GM12864 (cell line): ENCODE data around the gene SSBP3.
"Not testable (repeated sequence)": the region's sequence is repeated elsewhere in the genome, so short reads cannot be mapped to it uniquely, and the experiment has no call there.

Source experiments
- DNase-seq: peaks from one replicate; pipeline ENCODE4 v3.0.0-alpha.2; 2011; ENCODE audit warnings: low read depth
- H3K4me3 ChIP-seq: 2 replicates; pipeline ENCODE4 v1.5.1; 2011; ENCODE audit warnings: mild to moderate bottlenecking, low read depth, low read length, control low read depth
- CTCF ChIP-seq: IDR thresholded peaks from 2 replicates; pipeline ENCODE4 v1.5.1; 2011; ENCODE audit warnings: low read depth, mild to moderate bottlenecking, moderate library complexity, low read length, control low read depth, inconsistent platforms; ENCODE audit errors: missing control alignments

Gene SSBP3

GRCh38 chr1:54437783-54438182, 31.6 kb upstream of the SSBP3 start:
- no peak for DNase-seq
- H3K4me3 ChIP-seq: no peak overlapping the region
- TF ChIP-seq CTCF: no peak

- no peak overlapping the region for H3K4me3 ChIP-seq
- TF ChIP-seq CTCF: no peak
- no peak for DNase-seq
These were observed 30.6 kb upstream of the SSBP3 start for GRCh38 chr1:54436826-54437225.

- no peak for DNase-seq
- no peak for TF ChIP-seq CTCF
- no peak overlapping the region for H3K4me3 ChIP-seq
These were observed 23.6 kb upstream of the SSBP3 start for GRCh38 chr1:54429838-54430237.

DNA sequence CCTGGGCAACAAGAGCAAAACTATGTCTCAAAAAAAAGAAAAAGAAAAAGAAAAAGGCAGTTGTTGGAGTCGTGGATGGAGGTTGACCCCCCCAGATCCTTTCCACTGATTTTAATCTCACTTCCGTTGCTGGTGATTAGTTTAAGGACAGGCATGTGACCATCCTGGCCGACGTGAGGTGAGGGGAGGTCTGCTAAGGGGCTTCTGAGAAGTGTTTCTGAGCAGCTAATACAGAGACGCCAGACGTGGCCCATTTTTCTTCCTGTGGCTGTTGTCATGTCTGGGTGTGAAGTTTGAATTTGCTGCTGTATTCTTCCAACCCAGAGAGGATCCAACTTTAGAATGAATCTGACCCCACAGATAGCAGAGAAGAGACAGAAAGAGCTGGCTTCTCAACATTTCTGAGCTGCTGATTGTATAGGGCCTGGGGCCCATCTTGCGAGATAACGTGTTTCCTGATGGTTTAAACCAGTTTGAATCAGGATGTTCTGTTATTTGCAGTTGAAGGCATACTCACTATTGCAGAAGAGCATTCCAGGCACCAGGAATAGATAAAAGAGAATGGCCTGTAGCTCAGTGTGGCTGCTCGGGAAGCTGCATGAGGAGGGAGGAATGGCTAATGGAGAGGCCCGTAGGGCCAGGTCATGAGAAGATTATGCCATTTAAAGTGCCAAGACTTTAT, 22.8 kb upstream of the SSBP3 start:
- H3K4me3 ChIP-seq: no peak overlapping the region
- DNase-seq: no peak
- no peak for TF ChIP-seq CTCF

DNA sequence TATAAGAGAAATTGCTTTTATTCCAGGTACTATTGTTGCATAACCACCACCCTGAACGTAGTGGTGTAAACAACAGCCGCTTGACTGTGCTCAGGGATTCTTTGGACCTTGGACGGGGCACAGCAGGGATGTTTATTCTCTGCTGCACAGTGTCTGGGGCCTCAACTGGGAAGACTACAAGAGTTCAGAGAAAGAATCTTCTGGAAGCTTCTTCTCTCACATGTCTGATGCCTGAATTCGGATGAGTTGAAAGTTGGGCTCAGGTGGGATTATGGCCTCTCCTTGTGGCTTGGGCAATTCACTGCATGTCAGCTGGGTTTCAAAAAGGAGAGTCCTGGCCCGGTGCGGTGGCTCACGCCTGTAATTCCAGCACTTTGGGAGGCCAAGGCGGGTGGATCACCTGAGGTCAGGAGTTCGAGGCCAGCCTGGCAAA, 19.0 kb upstream of the SSBP3 start:
- TF ChIP-seq CTCF: peak; percentile 29
- no peak for DNase-seq
- no peak overlapping the region for H3K4me3 ChIP-seq

DNA sequence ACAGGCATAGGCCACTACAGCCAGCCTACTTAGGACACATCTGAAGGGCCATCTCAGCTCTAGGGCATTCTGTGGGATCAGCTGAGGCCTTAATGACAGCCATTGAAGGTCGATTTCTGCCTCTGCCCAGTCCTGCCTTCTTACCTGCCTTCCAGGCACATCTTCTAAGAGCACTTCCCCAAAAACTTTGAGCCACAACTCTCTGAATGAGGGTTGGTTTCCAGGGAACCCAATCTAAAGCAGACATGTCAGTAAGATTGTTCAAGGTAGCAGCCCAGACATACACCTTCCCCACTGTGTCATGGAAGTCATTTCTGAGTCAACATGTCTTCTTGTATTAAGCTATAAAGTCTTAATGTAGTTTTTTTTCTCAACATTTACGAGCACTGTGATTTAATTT, 18.2 kb upstream of the SSBP3 start:
- DNase-seq: no peak
- TF ChIP-seq CTCF: no peak
- H3K4me3 ChIP-seq: no peak overlapping the region

DNA sequence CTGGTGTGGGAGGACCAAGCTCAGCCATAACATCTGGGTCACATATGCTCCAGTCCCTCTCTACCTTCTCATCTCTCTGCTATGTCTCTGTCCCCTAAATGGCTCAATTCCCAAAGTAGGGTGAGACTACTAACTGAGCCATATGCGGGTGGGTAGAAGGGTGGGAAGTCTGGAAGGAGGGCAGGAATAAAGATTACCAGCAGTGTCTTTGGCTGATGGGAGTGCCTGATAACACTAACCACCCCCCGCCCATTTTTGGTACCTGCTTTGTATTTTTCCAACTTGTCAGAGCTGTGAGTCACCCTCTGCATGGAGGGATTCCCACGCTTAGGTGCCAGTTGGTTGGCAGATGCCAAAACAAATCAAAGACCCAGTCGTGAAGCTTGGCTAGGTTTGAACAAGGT, 14.9 kb upstream of the SSBP3 start:
- DNase-seq: no peak
- H3K4me3 ChIP-seq: no peak overlapping the region
- no peak for TF ChIP-seq CTCF

GRCh38 chr1:54418598-54418997, 12.4 kb upstream of the SSBP3 start:
- DNase-seq, H3K4me3 ChIP-seq: not testable (repeated sequence)
